HG03103 (cell line): ENCODE measurements around the gene BCL11A.

Experiments used
- ATAC-seq: cut with Tn5 transposase; IDR thresholded peaks from one replicate; pipeline ENCODE4 v1.9.1; 2021; ENCODE audit warnings: low read depth; ENCODE audit not compliant: unreplicated experiment

Gene BCL11A

GRCh38 chr2:60413069-60413813 lies 140.2 kb downstream of the BCL11A start:
- no peak for ATAC-seq

GRCh38 chr2:60412620-60413019 lies 140.8 kb downstream of the BCL11A start:
- ATAC-seq = no peak

GRCh38 chr2:60412027-60412426 lies 141.4 kb downstream of the BCL11A start:
- ATAC-seq = no peak

- ATAC-seq = no peak
Observed at GRCh38 chr2:60411295-60411694, 142.2 kb downstream of the BCL11A start.

GRCh38 chr2:60410456-60411146 lies 142.9 kb downstream of the BCL11A start:
- no peak for ATAC-seq

GRCh38 chr2:60409531-60409871 lies 144.0 kb downstream of the BCL11A start:
- ATAC-seq = no peak

- ATAC-seq = no peak
Observed at GRCh38 chr2:60408811-60409530, 144.5 kb downstream of the BCL11A start.

- ATAC-seq = no peak
Observed at GRCh38 chr2:60408207-60408606, 145.2 kb downstream of the BCL11A start.

GRCh38 chr2:60407398-60407797 lies 146.1 kb downstream of the BCL11A start:
- no peak for ATAC-seq

- no peak for ATAC-seq
Observed at GRCh38 chr2:60406192-60406591, 147.3 kb downstream of the BCL11A start.

GRCh38 chr2:60405271-60405919 lies 148.1 kb downstream of the BCL11A start:
- ATAC-seq = no peak
